HG02763 (cell line): ENCODE measurements around the gene ERC1.

Experiments
- ATAC-seq: cut with Tn5 transposase; IDR thresholded peaks from one replicate; pipeline ENCODE4 v1.9.1; 2021; ENCODE audit warnings: mild to moderate bottlenecking, moderate library complexity; ENCODE audit not compliant: unreplicated experiment

ERC1 gene

DNA sequence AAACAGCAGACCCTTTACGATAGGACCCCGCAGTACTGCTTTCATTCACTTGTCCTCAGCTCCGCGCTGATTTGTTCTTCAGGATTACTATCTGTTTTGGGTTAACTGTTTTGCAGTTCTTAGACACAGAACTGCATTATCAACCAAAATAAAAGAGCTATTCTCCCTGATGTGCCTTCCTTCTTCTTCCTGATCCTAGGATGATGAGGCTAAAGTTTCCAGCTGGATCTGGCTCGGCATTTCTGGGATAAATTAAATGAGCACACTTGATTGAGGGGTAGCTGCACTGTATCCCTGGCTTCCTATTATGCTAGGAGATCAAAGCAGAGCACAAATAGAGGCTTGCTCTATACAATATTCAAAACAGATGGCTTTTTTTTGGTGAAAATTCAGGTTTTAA is 437.6 kb downstream of the ERC1 start:
- ATAC-seq, result no peak

DNA sequence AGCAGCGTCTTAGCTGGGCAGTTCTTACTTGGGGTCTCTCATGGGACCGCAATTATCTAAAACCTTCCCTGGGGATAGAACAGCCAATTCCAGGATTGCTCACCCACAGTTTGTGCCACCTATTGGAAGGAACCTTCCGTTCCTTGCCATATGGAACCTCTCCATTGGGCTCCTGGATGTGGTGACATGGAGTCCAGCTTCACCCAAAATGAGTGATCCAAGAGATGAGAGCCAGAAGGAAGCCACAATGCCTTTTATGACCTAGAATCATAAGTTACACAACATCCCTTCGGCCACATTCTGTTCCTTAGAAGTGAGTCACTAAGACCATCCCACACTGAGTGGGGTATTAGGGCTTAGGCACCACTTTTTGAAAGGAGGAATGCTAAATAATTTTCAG is 439.0 kb downstream of the ERC1 start:
- ATAC-seq, result no peak

DNA sequence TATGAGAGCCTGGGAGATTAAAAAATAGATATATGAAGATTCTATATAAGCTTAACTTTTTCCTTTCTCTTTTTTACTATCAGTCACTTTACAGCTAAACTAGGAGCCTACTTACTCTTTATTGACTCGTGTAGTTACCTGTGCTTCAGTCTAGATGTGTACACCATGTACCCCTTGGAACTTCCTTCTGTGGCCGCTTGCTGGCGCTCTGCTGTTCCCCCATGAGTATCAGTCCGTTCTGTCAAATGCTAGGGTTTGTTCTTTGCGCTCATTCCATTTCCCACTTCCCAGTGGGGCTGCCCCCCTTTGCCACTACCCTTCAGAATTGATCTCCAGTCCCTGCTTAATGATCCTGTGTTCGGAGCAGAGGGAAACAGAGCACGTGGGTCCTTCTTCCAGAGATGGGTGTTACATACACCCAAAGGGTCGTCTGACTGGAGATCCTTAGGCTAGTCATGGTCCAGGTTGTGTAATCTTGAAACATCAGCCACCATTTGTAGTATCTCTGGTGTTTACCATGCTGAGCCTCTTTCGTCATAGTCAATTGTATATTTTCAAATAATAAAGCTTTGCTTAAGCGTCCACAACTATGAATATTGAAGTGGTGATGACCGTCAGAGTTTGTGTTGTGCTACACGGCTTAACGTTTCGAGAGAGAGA is 443.4 kb downstream of the ERC1 start:
- no peak for ATAC-seq

DNA sequence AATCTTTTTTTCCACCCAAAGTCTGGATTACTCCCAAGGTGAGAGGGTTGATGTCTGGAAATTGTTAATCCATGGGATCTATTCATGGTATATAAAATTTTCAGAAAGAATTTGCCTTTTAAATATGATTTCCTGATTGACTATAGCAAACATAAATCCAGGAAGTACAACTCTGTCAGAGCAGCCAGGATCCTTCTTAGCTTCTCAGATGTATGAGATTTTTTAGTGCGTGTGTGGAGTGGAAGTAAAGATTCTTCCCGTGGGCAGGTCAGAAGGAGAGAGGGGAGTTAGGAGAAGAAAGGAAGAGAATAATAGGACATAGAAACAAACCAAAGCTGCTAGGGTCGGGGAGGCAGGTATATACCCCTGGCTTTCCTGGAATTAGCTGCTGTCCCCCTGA is 444.0 kb downstream of the ERC1 start:
- ATAC-seq, result no peak

DNA sequence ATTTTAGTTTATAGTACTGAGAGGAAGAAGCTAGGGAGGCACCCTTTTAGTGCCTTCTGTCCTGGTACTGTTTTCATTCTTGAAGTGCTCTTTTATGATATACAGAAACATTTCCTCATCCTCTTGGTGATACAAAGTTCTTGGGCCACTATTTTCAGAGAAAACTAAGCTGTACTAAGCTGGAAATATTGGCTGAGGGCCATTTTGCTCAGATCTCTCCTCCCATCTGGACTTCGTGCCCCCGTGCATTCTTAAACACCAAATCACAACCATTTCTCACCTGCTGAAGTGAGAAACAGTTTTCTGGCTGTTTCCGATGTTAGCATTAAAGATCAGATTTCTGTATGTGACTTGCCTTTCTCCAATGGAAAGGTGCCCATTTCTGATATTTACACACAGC is 444.4 kb downstream of the ERC1 start:
- ATAC-seq, result no peak

DNA sequence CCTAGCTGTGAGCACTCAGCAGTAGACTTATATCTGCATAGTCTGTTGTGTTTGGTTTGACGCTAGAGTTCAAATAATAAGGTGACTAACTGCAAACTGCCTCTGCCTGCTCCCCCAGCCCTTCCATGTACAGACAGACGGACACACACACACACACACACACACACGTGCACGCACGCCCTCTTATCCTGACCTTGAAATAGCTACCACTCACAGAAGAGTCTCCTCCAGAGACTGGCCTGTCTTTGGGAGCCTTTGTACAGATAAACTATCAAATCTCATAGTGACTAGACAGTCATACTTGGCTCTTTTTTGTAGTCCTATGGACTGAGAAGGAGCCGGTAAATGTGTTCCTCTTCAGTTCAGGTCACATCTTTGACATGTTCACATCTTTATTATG is 445.0 kb downstream of the ERC1 start:
- no peak for ATAC-seq

DNA sequence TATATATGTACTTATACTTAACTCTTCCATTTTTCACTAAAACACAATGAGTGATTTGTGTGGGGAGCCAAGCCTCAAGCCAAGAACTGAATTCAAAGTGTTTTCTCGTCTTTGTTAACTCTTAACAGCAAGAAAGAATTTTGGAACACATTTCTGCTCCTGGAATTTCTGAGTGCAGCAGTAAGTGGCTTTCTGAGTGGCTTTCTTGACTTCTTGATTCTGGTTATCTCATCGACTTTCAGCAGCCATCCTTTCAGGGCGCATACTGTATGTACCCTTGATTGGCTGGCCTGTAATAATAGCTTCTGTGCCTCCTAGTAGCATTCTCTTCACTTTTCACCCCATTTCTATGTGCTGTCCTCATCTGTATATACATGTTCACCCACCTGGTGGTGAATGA is 446.0 kb downstream of the ERC1 start:
- ATAC-seq, result no peak

DNA sequence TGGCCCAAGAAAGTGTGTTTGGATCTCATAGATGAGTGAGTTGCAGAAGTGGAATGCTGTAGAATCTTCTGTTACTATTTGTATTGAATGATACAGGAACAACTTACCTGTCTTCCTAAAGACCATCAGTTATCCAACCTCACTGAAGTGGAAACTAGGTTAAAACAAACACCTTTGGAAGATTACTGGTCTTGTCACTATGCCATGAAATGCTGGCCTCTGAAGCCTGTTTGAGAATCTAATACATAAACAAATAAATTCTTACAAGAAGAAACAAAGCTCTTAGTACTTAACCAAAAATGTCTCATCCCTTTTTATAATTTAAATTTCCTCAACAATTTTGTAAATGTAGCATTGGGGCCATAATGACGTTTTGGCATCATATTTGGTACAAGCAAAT is 448.2 kb downstream of the ERC1 start:
- no peak for ATAC-seq

DNA sequence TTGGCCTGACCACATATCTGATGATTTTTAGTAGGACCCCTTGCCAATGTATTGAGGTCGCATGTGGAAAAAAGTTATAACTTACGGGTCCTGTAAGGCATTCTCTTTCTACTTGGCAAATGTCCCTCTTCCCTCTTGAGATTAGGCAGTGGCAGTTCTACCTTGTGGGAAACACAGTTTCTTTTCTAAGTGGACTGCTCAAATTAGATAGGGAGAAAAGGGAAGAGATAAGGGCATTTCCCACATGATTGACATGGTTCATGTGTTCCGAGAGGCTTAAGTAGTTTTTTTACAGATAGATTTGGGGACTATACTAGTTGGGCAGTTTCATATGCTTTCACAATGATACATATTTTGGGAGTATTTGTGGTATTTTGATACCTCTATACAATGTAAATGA is 448.7 kb downstream of the ERC1 start:
- ATAC-seq, result no peak

DNA sequence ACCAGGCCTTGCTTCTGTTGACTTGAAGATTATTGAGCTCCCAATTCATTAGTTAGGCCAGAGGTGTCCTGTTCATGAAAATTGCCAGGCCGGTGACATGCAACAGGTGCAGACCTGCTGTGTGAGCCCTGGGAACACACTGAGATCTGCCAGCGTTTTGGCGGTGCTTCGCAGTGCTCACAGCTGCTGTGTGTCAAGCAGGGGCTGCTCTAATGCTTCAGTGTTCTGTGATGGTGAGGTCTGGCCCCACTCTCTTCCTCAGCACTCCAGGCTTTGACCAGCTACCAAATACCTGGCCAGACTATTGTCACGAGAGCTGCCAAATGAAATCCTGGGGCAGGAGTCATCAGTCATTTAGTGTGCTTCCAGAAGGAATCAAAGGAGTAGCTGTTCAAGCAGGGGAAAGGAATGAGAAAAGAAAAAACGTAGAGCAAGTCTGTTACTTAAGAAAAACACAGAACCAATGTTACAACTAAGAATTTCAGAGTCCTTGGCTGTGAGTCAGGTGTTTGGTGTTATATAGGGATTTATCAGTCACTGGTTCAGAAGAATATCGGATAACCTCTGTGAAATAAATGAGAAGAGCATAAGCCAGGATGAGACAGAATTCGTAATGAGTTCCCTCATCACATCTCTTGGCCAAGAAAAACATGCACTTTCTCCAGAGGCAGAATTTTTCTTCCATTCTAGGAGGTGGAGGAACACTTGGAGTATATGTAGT is 452.6 kb downstream of the ERC1 start:
- no peak for ATAC-seq

DNA sequence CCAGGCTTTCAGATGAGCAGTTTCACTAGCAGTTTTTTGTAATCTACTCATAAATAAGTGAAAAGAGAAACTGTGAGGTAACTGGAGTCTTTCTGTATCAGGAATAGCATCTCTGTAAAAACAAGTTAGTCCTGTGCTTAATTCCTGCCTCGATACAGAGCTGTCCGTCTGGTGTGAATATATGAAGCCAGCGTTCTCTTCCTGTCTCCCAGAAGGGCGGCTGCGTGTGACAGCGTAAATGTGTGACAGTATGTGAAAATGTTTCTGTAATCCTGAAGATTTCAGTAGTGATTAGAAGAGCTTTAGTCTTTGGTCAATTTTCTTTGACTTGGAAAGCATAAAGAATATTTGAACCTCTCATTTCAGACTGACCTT is 453.1 kb downstream of the ERC1 start:
- ATAC-seq, result no peak

DNA sequence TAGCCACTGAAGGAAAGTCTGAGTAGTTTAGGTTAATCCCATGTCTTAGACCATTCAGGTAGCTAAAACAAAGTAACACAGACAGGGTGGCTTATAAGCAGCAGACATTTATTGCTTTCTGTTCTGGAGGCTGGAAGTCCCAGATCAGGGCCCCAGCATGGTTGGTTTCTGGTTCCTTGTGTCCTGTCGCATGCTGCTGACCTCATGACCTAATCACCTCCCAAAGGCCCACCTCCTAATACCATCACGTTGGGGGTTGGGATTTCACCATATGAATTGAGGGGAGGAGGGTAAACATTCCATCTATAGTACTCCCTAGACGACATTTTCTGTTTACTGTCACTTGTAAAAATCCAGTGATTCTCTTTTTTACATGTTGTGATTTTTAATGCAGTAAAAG is 454.8 kb downstream of the ERC1 start:
- ATAC-seq, result no peak

DNA sequence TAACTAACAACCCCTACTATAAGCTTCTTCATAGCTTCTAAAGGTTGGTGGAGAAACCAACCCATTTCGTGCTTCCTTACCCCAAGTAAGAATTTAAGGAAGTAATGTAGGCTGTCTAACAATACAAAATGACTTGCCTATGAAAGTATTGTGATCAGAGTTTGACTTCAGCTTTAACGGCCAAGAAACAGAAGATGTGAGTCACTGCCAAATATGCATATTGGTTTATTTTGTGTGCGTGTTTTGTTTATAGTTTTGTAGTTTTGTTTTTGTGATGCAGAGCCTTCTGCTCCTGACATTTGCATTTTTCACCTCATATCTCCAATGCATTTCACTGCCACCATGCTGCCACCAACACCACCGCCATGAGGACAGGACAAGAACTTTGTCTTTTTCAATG is 457.3 kb downstream of the ERC1 start:
- ATAC-seq, result no peak

DNA sequence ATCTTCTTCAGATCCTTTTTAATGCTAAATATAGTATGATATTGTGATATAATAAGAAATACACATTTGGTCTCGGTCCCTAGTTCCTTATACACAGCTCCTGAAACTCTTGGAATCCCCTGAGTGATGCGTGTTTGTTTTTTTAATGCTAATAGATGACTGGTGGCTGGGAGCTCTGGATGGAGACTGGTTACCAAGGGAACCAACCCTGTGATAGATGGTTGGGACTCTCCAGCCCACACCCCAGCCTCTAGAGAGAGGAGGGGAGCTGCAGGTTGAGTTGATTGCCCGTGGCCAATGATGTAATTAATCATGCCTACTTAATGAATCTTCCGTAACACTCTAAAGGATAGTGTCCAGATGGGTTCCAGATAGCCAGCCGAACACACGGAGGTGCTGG is 462.8 kb downstream of the ERC1 start:
- no peak for ATAC-seq

DNA sequence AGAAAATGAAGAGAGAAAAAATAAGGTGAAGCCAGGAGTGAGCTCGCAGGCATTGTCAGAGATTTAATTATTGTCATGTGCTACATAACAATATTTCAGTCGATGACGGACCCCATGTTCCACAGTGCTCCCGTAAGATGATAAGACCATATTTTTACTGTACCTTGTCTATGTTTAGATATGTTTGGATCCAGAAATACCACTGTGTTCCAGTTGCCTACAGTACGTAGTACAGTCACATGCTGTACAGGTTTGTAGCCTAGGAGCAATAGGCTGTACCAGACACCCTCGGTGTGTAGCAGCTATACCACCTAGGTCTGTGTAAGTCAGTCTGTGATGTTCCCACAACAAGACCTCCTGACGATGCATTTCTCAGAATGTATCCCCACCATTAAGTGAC is 465.9 kb downstream of the ERC1 start:
- no peak for ATAC-seq

DNA sequence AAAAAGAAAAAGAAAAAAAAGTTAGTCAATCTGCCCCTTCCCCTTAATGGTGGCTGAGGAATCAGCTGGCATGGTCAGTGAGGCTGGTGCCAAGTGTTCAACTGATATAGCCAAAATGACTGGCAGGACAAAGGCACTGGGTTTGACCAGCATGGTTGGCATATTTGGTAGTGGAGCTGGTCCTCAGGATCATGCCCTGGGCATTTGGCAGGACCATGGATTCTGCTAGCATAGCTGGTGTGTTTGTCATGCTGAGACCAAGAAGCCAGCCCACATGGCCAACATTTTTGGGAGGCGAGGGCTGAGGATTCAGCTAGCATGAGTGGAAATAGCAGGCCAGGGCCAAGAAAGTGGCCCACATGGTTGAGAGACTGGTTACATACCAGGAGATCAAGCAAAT is 466.9 kb downstream of the ERC1 start:
- ATAC-seq, result no peak

DNA sequence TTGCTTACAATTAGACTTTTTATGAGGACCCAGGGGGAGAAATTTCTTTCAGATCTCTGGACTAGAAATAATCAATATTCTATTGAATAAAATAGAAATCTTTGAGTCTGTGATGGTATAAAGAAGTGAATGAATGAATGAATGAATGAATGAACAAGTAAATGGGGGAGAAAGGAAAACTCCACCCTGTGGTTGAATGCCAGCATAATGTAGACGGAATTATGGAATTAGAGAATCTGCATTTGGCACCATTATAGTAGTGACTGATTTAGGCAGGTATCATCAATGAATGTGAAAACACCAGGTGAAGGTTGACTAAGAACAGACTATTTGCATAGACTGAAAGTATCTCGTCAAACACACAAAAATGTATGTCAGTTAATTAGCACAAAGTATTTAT is 468.3 kb downstream of the ERC1 start:
- ATAC-seq, result no peak

DNA sequence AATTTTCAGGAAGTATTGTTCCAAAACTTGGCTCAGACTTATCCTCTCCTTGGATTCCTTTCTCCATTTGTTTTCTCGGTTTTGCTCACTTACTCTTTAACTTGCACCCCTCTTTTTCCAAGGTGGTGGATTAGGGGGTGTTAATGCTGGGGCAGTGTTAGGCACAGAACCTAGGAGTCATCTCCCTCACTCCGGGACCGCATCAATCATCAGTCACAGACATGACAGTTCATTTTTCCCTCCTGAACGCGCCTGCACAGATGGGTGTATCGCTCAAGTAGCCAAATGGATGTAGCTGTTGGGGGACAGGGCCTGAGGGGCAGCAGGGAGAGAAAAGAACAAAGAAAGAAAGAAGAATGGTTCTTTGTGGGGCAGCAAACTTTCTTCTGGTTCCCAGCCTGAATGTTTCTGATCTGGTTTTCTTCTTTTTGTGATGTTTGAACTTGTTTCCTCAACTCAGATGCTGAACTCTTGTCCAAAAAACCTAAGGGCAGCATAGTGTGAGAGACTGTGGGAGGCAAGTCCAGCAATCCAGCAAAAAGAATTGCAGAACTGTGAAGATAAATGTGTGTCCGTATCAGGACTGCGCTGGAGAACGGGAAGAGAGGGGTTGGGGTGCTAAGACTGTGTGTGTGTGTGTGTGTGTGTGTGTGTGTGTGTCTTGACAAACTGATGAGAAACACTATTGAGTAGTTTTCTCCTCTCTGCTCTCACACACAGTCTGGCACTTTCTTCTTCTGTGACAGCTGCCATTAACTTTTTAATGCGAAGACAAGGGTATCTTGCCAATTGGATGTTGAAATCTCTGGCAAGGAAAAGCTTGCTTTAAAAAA is 472.3 kb downstream of the ERC1 start:
- ATAC-seq, result no peak

DNA sequence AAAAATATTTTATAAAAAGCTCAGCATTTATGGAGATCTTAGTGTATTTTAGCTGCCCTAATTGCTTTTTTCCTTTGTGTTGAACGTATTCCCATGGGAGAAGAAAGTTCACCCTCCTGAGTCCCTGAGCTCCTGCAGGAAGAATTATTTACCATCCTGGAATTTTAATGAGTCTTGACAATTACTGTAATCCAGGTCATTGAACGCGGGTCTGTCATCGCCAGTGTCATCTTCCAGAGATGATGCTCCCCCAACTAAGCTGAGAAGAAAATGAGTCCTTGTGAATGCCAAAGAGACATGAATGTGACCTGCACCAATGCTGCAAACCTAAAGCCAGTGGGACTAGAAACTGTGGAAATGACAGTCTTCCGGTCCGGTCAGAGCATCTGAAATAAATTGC is 473.9 kb downstream of the ERC1 start:
- no peak for ATAC-seq

DNA sequence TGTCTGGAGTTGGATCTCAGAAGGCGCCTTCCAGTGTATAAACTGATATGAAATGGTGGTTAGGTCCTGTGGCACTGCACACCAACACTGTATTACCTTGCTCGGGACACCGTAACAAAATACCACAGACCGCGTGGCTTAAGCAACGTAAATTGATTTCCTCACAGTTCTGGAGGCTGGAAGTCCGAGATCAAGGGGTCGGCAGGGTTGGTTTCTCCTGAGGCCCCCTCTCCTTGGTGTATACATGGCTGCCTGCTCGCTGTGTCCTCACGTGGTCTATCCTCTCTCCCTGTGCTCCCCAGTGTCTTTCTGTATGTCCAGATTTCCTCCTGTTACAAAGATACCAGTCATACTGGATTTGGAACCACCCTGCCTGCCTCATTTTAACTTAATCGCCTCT is 475.0 kb downstream of the ERC1 start:
- no peak for ATAC-seq

DNA sequence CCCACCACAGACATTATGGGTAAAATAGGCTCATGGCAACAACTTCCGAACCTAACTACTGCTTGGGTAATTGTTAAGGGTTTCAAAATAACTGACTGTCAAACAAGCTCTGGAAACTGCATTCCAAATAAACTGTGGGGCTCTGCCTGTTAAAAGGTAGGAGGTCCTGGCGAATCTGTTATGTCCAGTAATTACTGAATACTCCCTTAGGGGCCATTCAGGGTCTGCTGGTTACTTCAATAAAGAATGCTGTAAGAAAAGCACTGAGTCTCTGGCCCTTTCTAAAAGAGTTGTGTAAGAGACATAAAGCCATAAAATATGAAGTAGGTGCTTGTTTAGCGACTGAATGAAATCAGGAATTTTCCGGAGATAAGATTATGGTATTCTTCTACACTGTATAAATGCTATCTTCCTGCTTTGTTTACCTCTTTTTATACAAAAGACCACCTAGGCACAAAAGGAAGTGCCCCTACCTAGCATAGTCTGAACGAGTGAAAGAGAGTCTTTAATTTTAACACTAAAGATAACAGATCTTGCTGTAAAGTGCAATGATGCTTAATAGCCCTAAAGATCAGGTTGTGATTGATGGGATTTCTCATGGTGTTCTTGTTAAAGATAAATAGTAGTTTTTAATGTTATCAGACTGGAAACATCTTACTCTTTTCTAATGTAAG is 475.6 kb downstream of the ERC1 start:
- no peak for ATAC-seq

DNA sequence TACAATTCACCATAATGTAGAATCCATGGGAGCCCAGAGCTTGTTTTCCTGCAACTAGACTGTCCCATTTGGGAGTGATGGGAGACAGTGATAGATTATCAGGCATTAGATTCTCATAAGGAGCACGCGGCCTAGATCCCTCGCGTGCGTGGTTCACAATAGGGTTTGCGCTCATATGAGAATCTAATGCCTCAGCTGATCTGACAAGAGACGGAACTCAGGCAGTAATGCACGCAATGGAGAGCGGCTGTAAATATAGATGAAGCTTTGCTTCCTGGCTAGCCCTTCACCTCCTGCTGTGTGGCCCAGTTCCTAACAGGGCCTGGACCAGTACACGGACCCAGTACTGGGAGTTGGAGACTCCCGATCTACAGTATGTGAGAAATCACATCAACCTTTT is 476.7 kb downstream of the ERC1 start:
- ATAC-seq, result no peak
